COLO668 (cell line): ENCODE results near the gene SPATS2L.

Source experiments
- DNase-seq: peaks from one replicate; lab custom pipeline; 2025; ENCODE audit not compliant: unreplicated experiment; lab: John Stamatoyannopoulos, UW

Gene SPATS2L

GRCh38 chr2:200348897-200349563 is 42.5 kb downstream of the SPATS2L start:
- no peak for DNase-seq

GRCh38 chr2:200349868-200350267 is 43.4 kb downstream of the SPATS2L start:
- no peak for DNase-seq

GRCh38 chr2:200350850-200351285 is 44.4 kb downstream of the SPATS2L start:
- no peak for DNase-seq

GRCh38 chr2:200351815-200352214 is 45.3 kb downstream of the SPATS2L start:
- no peak for DNase-seq

GRCh38 chr2:200352636-200353035 is 46.1 kb downstream of the SPATS2L start:
- DNase-seq, result no peak

- no peak for DNase-seq
These were observed 46.6 kb downstream of the SPATS2L start for GRCh38 chr2:200353120-200353519.

GRCh38 chr2:200353874-200354273 is 47.4 kb downstream of the SPATS2L start:
- no peak for DNase-seq

- DNase-seq, result no peak
These were observed 48.6 kb downstream of the SPATS2L start for GRCh38 chr2:200354833-200355751.

GRCh38 chr2:200356321-200356720 is 49.8 kb downstream of the SPATS2L start:
- no peak for DNase-seq

- DNase-seq, result no peak
These were observed 50.4 kb downstream of the SPATS2L start for GRCh38 chr2:200356857-200357384.

GRCh38 chr2:200357845-200358244 is 51.4 kb downstream of the SPATS2L start:
- no peak for DNase-seq

- no peak for DNase-seq
These were observed 53.1 kb downstream of the SPATS2L start for GRCh38 chr2:200359552-200359951.

GRCh38 chr2:200360364-200360763 is 53.9 kb downstream of the SPATS2L start:
- peak; percentile 71 for DNase-seq

- DNase-seq, result no peak
These were observed 55.9 kb downstream of the SPATS2L start for GRCh38 chr2:200362202-200362917.

GRCh38 chr2:200363279-200363678 is 56.8 kb downstream of the SPATS2L start:
- DNase-seq, result no peak

- DNase-seq, result no peak
These were observed 57.6 kb downstream of the SPATS2L start for GRCh38 chr2:200364142-200364541.

- DNase-seq, result no peak
These were observed 58.1 kb downstream of the SPATS2L start for GRCh38 chr2:200364620-200365019.

GRCh38 chr2:200365209-200365608 is 58.7 kb downstream of the SPATS2L start:
- no peak for DNase-seq

- no peak for DNase-seq
These were observed 60.7 kb downstream of the SPATS2L start for GRCh38 chr2:200367155-200367554.

GRCh38 chr2:200369886-200370285 is 63.4 kb downstream of the SPATS2L start:
- DNase-seq, result no peak

- DNase-seq, result no peak
These were observed 66.7 kb downstream of the SPATS2L start for GRCh38 chr2:200373231-200373630.
